K562 (cell line): ENCODE measurements around the gene SERINC5. TPM values are rescaled to one million over a fixed set of nuclear protein-coding genes. Genes with fewer than 3 reads are reported as not detected.

ENCODE experiments used
- ATAC-seq: fragments of 200-7000 bp; cut with Tn5 transposase; 3 replicates; pipeline ENCODE4 v1.9.1; 2020; ENCODE audit warnings: moderate library complexity
- BruUV-seq: library from RNA; stranded (reverse); fragments of 400-500 nt; replicated peaks from 2 replicates; lab custom pipeline; 2021; lab: Mats Ljungman, UMichigan
- CTCF ChIA-PET: fragments of 300-600 bp; formaldehyde crosslinking; extraction: SDS; loops from one replicate; lab custom pipeline; 2021; ENCODE audit warnings: low intra/inter-chr PET ratio; lab: Yijun Ruan, JAX
- POLR2A ChIA-PET: fragments of 300-600, 350-650 bp; sonication (Branson Sonifier 250); formaldehyde crosslinking; extraction: SDS; loops from one replicate; lab custom pipeline; 2021; ENCODE audit warnings: antibody characterized with exemption, inconsistent platforms; lab: Yijun Ruan, JAX
- DNase-seq, 4 experiments: peaks; one replicate each; pipeline versions ENCODE4 v3.0.0 to v3.0.0-alpha.2; 2011 to 2018; ENCODE audit warnings: low spot score in 3 of 4, mixed read lengths in 3 of 4; ENCODE audit errors: extremely low read depth in 1 of 4
- FAIRE-seq: peaks from 2 replicates; lab custom pipeline; 2011; peaks lifted over from hg19 to GRCh38; lab: Jason Lieb, UNC
- H2AFZ ChIP-seq: 2 replicates; pipeline ENCODE4 v1.6.0; 2011; ENCODE audit warnings: low read depth, low read length, control low read depth, inconsistent platforms
- H3K27ac ChIP-seq: fragments of 200-600 bp; 3 replicates; pipeline ENCODE4 v1.8.0; 2011; ENCODE audit warnings: low read depth, mild to moderate bottlenecking, control low read depth, inconsistent platforms, low read length, moderate library complexity, mixed read lengths; ENCODE audit errors: extremely low read depth
- H3K27me3 ChIP-seq, 2 experiments: fragments of 300-600 bp in 1 of 2; 2 replicates in 1 of 2; 3 replicates in 1 of 2; pipeline versions ENCODE4 v1.6.0 to v1.8.0; 2011; ENCODE audit warnings: inconsistent platforms in 2 of 2, low read length in 2 of 2, mild to moderate bottlenecking in 1 of 2, mixed read lengths in 1 of 2, moderate library complexity in 1 of 2; ENCODE audit not compliant: control insufficient read depth in 2 of 2, insufficient read depth in 2 of 2
- H3K36me3 ChIP-seq: fragments of 300-600 bp; 3 replicates; pipeline ENCODE4 v1.8.0; 2011; ENCODE audit warnings: mild to moderate bottlenecking, low read length, inconsistent platforms; ENCODE audit not compliant: control insufficient read depth, insufficient read depth
- H3K4me1 ChIP-seq, 2 experiments: fragments of 200-600 bp in 1 of 2; replicated peaks in 1 of 2; 2 replicates in 1 of 2; 3 replicates in 1 of 2; pipeline versions ENCODE4 v1.5.1 to v1.8.0; 2011; ENCODE audit warnings: inconsistent platforms in 2 of 2, low read length in 2 of 2, mild to moderate bottlenecking in 1 of 2, mixed read lengths in 1 of 2, moderate library complexity in 1 of 2; ENCODE audit not compliant: control insufficient read depth in 2 of 2, insufficient read depth in 2 of 2
- H3K4me2 ChIP-seq: 2 replicates; pipeline ENCODE4 v1.6.1; 2011; ENCODE audit warnings: low read length, control low read depth, inconsistent platforms, mixed read lengths; ENCODE audit not compliant: insufficient read depth
- H3K4me3 ChIP-seq: fragments of 200-600 bp; sonication (generic), shearing (Covaris generic); 2 replicates; pipeline ENCODE4 v1.5.1; 2016; ENCODE audit warnings: control low read depth, inconsistent platforms
- H3K79me2 ChIP-seq: fragments of 200-600 bp; 3 replicates; pipeline ENCODE4 v1.8.0; 2011; ENCODE audit warnings: low read length, inconsistent platforms; ENCODE audit not compliant: control insufficient read depth, insufficient read depth
- H3K9ac ChIP-seq, 2 experiments: 2 replicates each; pipeline versions ENCODE4 v1.6.0 to v1.6.1; 2011; ENCODE audit warnings: low read depth in 2 of 2, low read length in 2 of 2, control low read depth in 1 of 2, inconsistent platforms in 1 of 2, mild to moderate bottlenecking in 1 of 2, mixed read lengths in 1 of 2; ENCODE audit not compliant: insufficient read depth in 1 of 2
- H3K9me1 ChIP-seq: one replicate; pipeline ENCODE4 v1.6.0; 2011; ENCODE audit warnings: inconsistent platforms, mild to moderate bottlenecking, low read length, moderate library complexity; ENCODE audit not compliant: control insufficient read depth, insufficient read depth
- H3K9me3 ChIP-seq: replicated peaks from 2 replicates; pipeline ENCODE4 v1.5.1; 2011; ENCODE audit warnings: low read depth, low read length, inconsistent platforms; ENCODE audit not compliant: control insufficient read depth, insufficient read depth
- H4K20me1 ChIP-seq: replicated peaks from 2 replicates; pipeline ENCODE4 v1.6.1; 2011; ENCODE audit warnings: low read length, inconsistent platforms, mixed read lengths; ENCODE audit not compliant: control insufficient read depth, insufficient read depth
- CREB1 ChIP-seq, 2 experiments: sonication (generic) in 1 of 2; formaldehyde crosslinking in 1 of 2; IDR thresholded peaks; 2 replicates each; pipeline versions ENCODE4 v1.6.1 to v1.8.0; 2012 to 2022; ENCODE audit warnings: inconsistent platforms in 1 of 2, mild to moderate bottlenecking in 1 of 2, missing genetic modification reagents in 1 of 2, moderate library complexity in 1 of 2
- DNMT1 ChIP-seq: fragments of 450-650 bp; IDR thresholded peaks from 2 replicates; pipeline ENCODE4 v1.6.1; 2016; ENCODE audit warnings: antibody characterized with exemption, mild to moderate bottlenecking
- ETV5 ChIP-seq: sonication (generic); formaldehyde crosslinking; IDR thresholded peaks from 2 replicates; pipeline ENCODE4 v1.4.0; 2020; ENCODE audit warnings: low read depth, mild to moderate bottlenecking, missing genetic modification reagents
- FOXA1 ChIP-seq: fragments of 450-650 bp; IDR thresholded peaks from 2 replicates; pipeline ENCODE4 v1.6.1; 2016; ENCODE audit warnings: mild to moderate bottlenecking, borderline replicate concordance
- FOXA3 ChIP-seq, 2 experiments: fragments of 450-650 bp in 1 of 2; sonication (generic) in 1 of 2; formaldehyde crosslinking; IDR thresholded peaks in 1 of 2; conservative IDR thresholded peaks in 1 of 2; 2 replicates each; pipeline versions ENCODE4 v1.4.0 to v1.8.0; 2020 to 2022; ENCODE audit warnings: mild to moderate bottlenecking in 2 of 2, missing genetic modification reagents in 1 of 2
- MED1 ChIP-seq: sonication (generic); formaldehyde crosslinking; IDR thresholded peaks from 2 replicates; pipeline ENCODE4 v1.8.1; 2023; ENCODE audit warnings: missing genetic modification reagents, borderline replicate concordance
- NFE2L1 ChIP-seq: fragments of 450-650 bp; IDR thresholded peaks from 2 replicates; pipeline ENCODE4 v1.6.1; 2016; ENCODE audit warnings: missing genetic modification characterization, low read depth, mild to moderate bottlenecking, missing compliant biosample characterization, moderate library complexity, borderline replicate concordance
- NFIX ChIP-seq: fragments of 250-450 bp; sonication (Bioruptor Pico); IDR thresholded peaks from 2 replicates; pipeline ENCODE4 v1.4.0; 2020; ENCODE audit warnings: low read depth, mild to moderate bottlenecking, moderate library complexity
- PYGO2 ChIP-seq: fragments of 450-650 bp; IDR thresholded peaks from 2 replicates; pipeline ENCODE4 v1.6.1; 2016; ENCODE audit warnings: mild to moderate bottlenecking, missing genetic modification characterization, moderate library complexity, missing compliant biosample characterization
- SIN3B ChIP-seq: fragments of 450-650 bp; IDR thresholded peaks from 2 replicates; pipeline ENCODE4 v1.6.1; 2017; ENCODE audit warnings: low read depth, mild to moderate bottlenecking, moderate library complexity
- SOX6 ChIP-seq: fragments of 450-650 bp; IDR thresholded peaks from 2 replicates; pipeline ENCODE4 v1.6.1; 2014; ENCODE audit warnings: mild to moderate bottlenecking
- STAG1 ChIP-seq: sonication (generic); formaldehyde crosslinking; IDR thresholded peaks from 2 replicates; pipeline ENCODE4 v1.5.0; 2020; ENCODE audit warnings: missing genetic modification reagents, borderline replicate concordance
- ZBTB8A ChIP-seq: fragments of 450-650 bp; IDR thresholded peaks from 2 replicates; pipeline ENCODE4 v1.6.1; 2018; ENCODE audit warnings: mild to moderate bottlenecking, moderate library complexity; ENCODE audit not compliant: partially characterized antibody
- ZNF561 ChIP-seq: fragments of 450-650 bp; formaldehyde crosslinking; conservative IDR thresholded peaks from 2 replicates; pipeline ENCODE4 v1.4.0; 2020; ENCODE audit warnings: mild to moderate bottlenecking, moderate library complexity
- ZNF717 ChIP-seq: fragments of 250-450 bp; sonication (Bioruptor Pico); IDR thresholded peaks from 2 replicates; pipeline ENCODE4 v1.5.0; 2021
- ZNF778 ChIP-seq: fragments of 450-650 bp; formaldehyde crosslinking; IDR thresholded peaks from 2 replicates; pipeline ENCODE4 v1.4.0; 2020; ENCODE audit warnings: mild to moderate bottlenecking, moderate library complexity
- WGBS: fragments of 100-300 bp; shearing (Covaris generic); methylation state at CpG from one replicate; pipeline ENCODE4 v1.1.6; 2016; ENCODE audit warnings: low coverage, mixed read lengths; ENCODE audit not compliant: insufficient coverage; ENCODE audit errors: missing lambda C conversion rate; 5-methylcytosine and 5-hydroxymethylcytosine counted together
- in situ Hi-C: fragments of 300-500 bp; cut with MboI; formaldehyde crosslinking; loops from 4 replicates; pipeline ENCODE4 v1.15.0; 2018; ENCODE audit warnings: inconsistent platforms, mixed read lengths
- intact Hi-C: fragments of 100-400 bp; cut with micrococcal nuclease; formaldehyde crosslinking; loops from 2 replicates; pipeline ENCODE4 v1.14.2; 2022
- polyA plus RNA-seq, 8 experiments: library from polyadenylated mRNA; depleted of rRNA in 4 of 8; stranded (reverse) in 5 of 8; unstranded in 3 of 8; fragments of >200 nt; fragmentation: Nextera tagmentation in 2 of 8; fragmentation: Illumina TruSeq in 1 of 8; extraction: Ambion mirVana in 2 of 8; extraction: Trizol in 1 of 8; gene quantifications; 2 replicates each; pipeline versions ENCODE4 v1.2.1 to v1.2.3, GENCODE V29; 2011 to 2014; ENCODE audit warnings: inconsistent platforms in 1 of 8, missing spikeins in 1 of 8
- total RNA-seq, 7 experiments: library from RNA; depleted of rRNA in 6 of 7; stranded (reverse); fragments of >200 nt in 6 of 7; fragmentation: Illumina TruSeq in 2 of 7; extraction: Trizol in 2 of 7; gene quantifications; 2 replicates each; pipeline versions ENCODE4 v1.2.1 to v1.2.3, GENCODE V29; 2011 to 2021; ENCODE audit warnings: low replicate concordance in 1 of 7
- TF ChIP-seq, protein P1 (sequence below): fragments of 450-650 bp; IDR thresholded peaks from 2 replicates; pipeline ENCODE4 v1.7.0; 2016; ENCODE audit warnings: borderline replicate concordance
- TF ChIP-seq, protein P2 (sequence below): fragments of 250-450 bp; sonication (Bioruptor Pico); IDR thresholded peaks from 2 replicates; pipeline ENCODE4 v1.8.0; 2022; ENCODE audit warnings: moderate library complexity, mild to moderate bottlenecking, inconsistent platforms
- TF ChIP-seq, protein P3 (sequence below): sonication (generic); formaldehyde crosslinking; IDR thresholded peaks from 2 replicates; pipeline ENCODE4 v1.9.0; 2022; ENCODE audit warnings: mild to moderate bottlenecking, missing genetic modification reagents
- TF ChIP-seq, protein P4 (sequence below): fragments of 450-650 bp; conservative IDR thresholded peaks from 2 replicates; pipeline ENCODE4 v1.6.1; 2016; ENCODE audit warnings: missing genetic modification characterization, low read depth, mild to moderate bottlenecking, missing compliant biosample characterization, moderate library complexity

SERINC5 gene
- total and polyA plus RNA-seq, 9 of the 15 experiments (the other 6 are each of a cell fraction or from before 2014, with no cell fraction given), result 1.4 to 7.9 (median 3.7) TPM

DNA sequence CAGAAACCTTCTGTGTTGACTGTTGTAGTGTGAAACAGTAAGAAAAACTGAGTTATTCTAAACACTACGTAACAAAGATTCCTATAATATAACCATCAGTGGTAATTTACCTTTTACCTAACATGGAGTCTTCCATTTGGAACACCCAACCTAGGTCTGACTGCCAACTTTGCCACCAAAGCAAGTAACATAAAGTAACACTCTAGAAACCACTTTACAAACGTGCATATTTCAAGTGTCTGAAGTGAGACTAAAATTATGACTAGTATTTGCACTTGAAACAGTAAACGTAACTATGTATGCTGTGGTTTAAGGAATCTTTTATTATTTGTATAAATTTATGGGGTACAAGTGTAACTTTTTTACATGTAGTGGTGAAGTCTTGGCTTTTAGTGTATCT, 95.6 kb downstream of the SERINC5 start:
- Histone ChIP-seq H3K4me3 (no peak overlapping the region), H3K36me3 (no peaks in the 10 kb centered on the region), H4K20me1 (no peaks in the 10 kb centered on the region)
- in situ Hi-C loops, result no loop called here
- ATAC-seq, result no peak
- no peak for TF ChIP-seq ZNF717 (CRISPR knock-in tag)
- no peak for TF ChIP-seq FOXA1
- TF ChIP-seq SIN3B, result no peak
- TF ChIP-seq ZNF778 (CRISPR knock-in tag), result no peak
- TF ChIP-seq, protein P1, sequence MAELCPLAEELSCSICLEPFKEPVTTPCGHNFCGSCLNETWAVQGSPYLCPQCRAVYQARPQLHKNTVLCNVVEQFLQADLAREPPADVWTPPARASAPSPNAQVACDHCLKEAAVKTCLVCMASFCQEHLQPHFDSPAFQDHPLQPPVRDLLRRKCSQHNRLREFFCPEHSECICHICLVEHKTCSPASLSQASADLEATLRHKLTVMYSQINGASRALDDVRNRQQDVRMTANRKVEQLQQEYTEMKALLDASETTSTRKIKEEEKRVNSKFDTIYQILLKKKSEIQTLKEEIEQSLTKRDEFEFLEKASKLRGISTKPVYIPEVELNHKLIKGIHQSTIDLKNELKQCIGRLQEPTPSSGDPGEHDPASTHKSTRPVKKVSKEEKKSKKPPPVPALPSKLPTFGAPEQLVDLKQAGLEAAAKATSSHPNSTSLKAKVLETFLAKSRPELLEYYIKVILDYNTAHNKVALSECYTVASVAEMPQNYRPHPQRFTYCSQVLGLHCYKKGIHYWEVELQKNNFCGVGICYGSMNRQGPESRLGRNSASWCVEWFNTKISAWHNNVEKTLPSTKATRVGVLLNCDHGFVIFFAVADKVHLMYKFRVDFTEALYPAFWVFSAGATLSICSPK, result no peak
- no peak for TF ChIP-seq SOX6
- TF ChIP-seq, protein P2, sequence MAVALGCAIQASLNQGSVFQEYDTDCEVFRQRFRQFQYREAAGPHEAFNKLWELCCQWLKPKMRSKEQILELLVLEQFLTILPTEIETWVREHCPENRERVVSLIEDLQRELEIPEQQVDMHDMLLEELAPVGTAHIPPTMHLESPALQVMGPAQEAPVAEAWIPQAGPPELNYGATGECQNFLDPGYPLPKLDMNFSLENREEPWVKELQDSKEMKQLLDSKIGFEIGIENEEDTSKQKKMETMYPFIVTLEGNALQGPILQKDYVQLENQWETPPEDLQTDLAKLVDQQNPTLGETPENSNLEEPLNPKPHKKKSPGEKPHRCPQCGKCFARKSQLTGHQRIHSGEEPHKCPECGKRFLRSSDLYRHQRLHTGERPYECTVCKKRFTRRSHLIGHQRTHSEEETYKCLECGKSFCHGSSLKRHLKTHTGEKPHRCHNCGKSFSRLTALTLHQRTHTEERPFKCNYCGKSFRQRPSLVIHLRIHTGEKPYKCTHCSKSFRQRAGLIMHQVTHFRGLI (CRISPR knock-in tag), result no peak
- no peak for TF ChIP-seq ZNF561 (CRISPR knock-in tag)
- TF ChIP-seq, protein P3, sequence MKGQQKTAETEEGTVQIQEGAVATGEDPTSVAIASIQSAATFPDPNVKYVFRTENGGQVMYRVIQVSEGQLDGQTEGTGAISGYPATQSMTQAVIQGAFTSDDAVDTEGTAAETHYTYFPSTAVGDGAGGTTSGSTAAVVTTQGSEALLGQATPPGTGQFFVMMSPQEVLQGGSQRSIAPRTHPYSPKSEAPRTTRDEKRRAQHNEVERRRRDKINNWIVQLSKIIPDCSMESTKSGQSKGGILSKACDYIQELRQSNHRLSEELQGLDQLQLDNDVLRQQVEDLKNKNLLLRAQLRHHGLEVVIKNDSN (CRISPR knock-in tag), result no peak
- no peak for TF ChIP-seq NFIX (CRISPR knock-in tag)
- TF ChIP-seq CREB1 (IDR thresholded peaks at IDR 0.05), result no peak
- no peak for TF ChIP-seq CREB1 (CRISPR knock-in tag; IDR thresholded peaks at IDR 0.05)
- no peak for TF ChIP-seq MED1 (CRISPR knock-in tag)
- TF ChIP-seq STAG1 (CRISPR knock-in tag), result no peak
- TF ChIP-seq ETV5, result no peak
- TF ChIP-seq PYGO2 (tag), result no peak
- TF ChIP-seq, protein P4, sequence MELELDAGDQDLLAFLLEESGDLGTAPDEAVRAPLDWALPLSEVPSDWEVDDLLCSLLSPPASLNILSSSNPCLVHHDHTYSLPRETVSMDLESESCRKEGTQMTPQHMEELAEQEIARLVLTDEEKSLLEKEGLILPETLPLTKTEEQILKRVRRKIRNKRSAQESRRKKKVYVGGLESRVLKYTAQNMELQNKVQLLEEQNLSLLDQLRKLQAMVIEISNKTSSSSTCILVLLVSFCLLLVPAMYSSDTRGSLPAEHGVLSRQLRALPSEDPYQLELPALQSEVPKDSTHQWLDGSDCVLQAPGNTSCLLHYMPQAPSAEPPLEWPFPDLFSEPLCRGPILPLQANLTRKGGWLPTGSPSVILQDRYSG (tag), result no peak
- TF ChIP-seq ZBTB8A, result no peak
- no peak for TF ChIP-seq FOXA3 (CRISPR knock-in tag; conservative IDR thresholded peaks at IDR 0.05 in 1 of 2, IDR thresholded peaks at IDR 0.05 in 1 of 2)
- no peak for TF ChIP-seq DNMT1
- no peak for TF ChIP-seq NFE2L1 (tag)
- TF ChIP-seq, all 486 proteins: peak for 0
- H2AFZ ChIP-seq, result no peak overlapping the region
- no peaks in the 10 kb centered on the region for H3K9me1 ChIP-seq
- DNase-seq (no peak), FAIRE-seq (no peak)
- H3K4me2 ChIP-seq, result no peak overlapping the region
- H3K4me1 ChIP-seq, result no peaks in the 10 kb centered on the region
- intact Hi-C loops, result no loop called here
- H3K27ac ChIP-seq, result no peak overlapping the region
- BruUV-seq, result no TSS peak
- CTCF ChIA-PET, result no interaction called here
- no peaks in the 10 kb centered on the region for H3K9me3 ChIP-seq
- H3K9ac ChIP-seq, result no peak overlapping the region
- POLR2A ChIA-PET, result no interaction called here
- WGBS, result 68% methylated on average over 3 of the region's 3 CpGs
- H3K79me2 ChIP-seq, result no peaks in the 10 kb centered on the region
- H3K27me3 ChIP-seq, result no peaks in the 10 kb centered on the region
